ENCODE results near the gene SPINDOC. TPM values are rescaled to one million over a fixed set of nuclear protein-coding genes. Genes with fewer than 3 reads are reported as not detected.

SPINDOC gene
- total RNA-seq, 1 donor from 2014 or later = 61.6 TPM

GRCh38 chr11:63831326-63831725 lies 18.1 kb downstream of the SPINDOC start:
- Mint-ChIP-seq H3K4me3 (no peak overlapping the region), H3K27me3 (no peaks in the 10 kb centered on the region), H3K9me3 (no peaks in the 10 kb centered on the region), H3K27ac (no peak overlapping the region), H3K36me3 (peaks cover 4% of the 10 kb centered on the region), H3K4me1 (ENCODE audit: unreplicated experiment) (peaks cover 9% of the 10 kb centered on the region)
- TF ChIP-seq CTCF (conservative IDR thresholded peaks at IDR 0.05) = no peak
- no peak for DNase-seq (ENCODE audit: extremely low spot score, unreplicated experiment)

GRCh38 chr11:63832336-63832735 lies 19.1 kb downstream of the SPINDOC start:
- Mint-ChIP-seq H3K9me3 (no peaks in the 10 kb centered on the region), H3K4me3 (no peak overlapping the region), H3K27me3 (no peaks in the 10 kb centered on the region), H3K27ac (no peak overlapping the region), H3K4me1 (ENCODE audit: unreplicated experiment) (peaks cover 15% of the 10 kb centered on the region), H3K36me3 (peaks cover 4% of the 10 kb centered on the region)
- no peak for DNase-seq (ENCODE audit: extremely low spot score, unreplicated experiment)
- TF ChIP-seq CTCF (conservative IDR thresholded peaks at IDR 0.05) = no peak

- Mint-ChIP-seq H3K4me3 (no peak overlapping the region), H3K36me3 (peaks cover 4% of the 10 kb centered on the region), H3K9me3 (no peaks in the 10 kb centered on the region), H3K4me1 (ENCODE audit: unreplicated experiment) (peaks cover 18% of the 10 kb centered on the region), H3K27ac (no peak overlapping the region), H3K27me3 (no peaks in the 10 kb centered on the region)
- no peak for TF ChIP-seq CTCF (conservative IDR thresholded peaks at IDR 0.05)
- no peak for DNase-seq (ENCODE audit: extremely low spot score, unreplicated experiment)
Measured at GRCh38 chr11:63833048-63833447, 19.8 kb downstream of the SPINDOC start.

GRCh38 chr11:63834535-63835157 lies 21.4 kb downstream of the SPINDOC start:
- Mint-ChIP-seq H3K4me3 (no peak overlapping the region), H3K27ac (no peak overlapping the region), H3K9me3 (no peaks in the 10 kb centered on the region), H3K36me3 (peaks cover 1% of the 10 kb centered on the region), H3K4me1 (ENCODE audit: unreplicated experiment) (peaks cover 22% of the 10 kb centered on the region), H3K27me3 (no peaks in the 10 kb centered on the region)
- no peak for DNase-seq (ENCODE audit: extremely low spot score, unreplicated experiment)
- no peak for TF ChIP-seq CTCF (conservative IDR thresholded peaks at IDR 0.05)

GRCh38 chr11:63835158-63835545 lies 21.9 kb downstream of the SPINDOC start:
- no peaks in the 10 kb centered on the region for H3K27me3 Mint-ChIP-seq
- DNase-seq (ENCODE audit: extremely low spot score, unreplicated experiment) = no peak
- H3K4me1 Mint-ChIP-seq (ENCODE audit: unreplicated experiment) = peaks cover 22% of the 10 kb centered on the region
- no peak for TF ChIP-seq CTCF (conservative IDR thresholded peaks at IDR 0.05)
- H3K9me3 Mint-ChIP-seq = no peaks in the 10 kb centered on the region
- H3K36me3 Mint-ChIP-seq = no peaks in the 10 kb centered on the region
- no peak overlapping the region for H3K27ac Mint-ChIP-seq
- H3K4me3 Mint-ChIP-seq = no peak overlapping the region

Data from type B pancreatic cell (in vitro differentiated cells).